NCI-H1694 treated with DMSO at 0.1 percent for 48 hours (cell line): ENCODE data around the gene APOF.
"Not testable (repeated sequence)": the region's sequence is repeated elsewhere in the genome, so short reads cannot be mapped to it uniquely, and the experiment has no call there.

ENCODE experiments used
- DNase-seq: peaks from one replicate; lab custom pipeline; 2025; lab: John Stamatoyannopoulos, UW

Gene APOF

DNA sequence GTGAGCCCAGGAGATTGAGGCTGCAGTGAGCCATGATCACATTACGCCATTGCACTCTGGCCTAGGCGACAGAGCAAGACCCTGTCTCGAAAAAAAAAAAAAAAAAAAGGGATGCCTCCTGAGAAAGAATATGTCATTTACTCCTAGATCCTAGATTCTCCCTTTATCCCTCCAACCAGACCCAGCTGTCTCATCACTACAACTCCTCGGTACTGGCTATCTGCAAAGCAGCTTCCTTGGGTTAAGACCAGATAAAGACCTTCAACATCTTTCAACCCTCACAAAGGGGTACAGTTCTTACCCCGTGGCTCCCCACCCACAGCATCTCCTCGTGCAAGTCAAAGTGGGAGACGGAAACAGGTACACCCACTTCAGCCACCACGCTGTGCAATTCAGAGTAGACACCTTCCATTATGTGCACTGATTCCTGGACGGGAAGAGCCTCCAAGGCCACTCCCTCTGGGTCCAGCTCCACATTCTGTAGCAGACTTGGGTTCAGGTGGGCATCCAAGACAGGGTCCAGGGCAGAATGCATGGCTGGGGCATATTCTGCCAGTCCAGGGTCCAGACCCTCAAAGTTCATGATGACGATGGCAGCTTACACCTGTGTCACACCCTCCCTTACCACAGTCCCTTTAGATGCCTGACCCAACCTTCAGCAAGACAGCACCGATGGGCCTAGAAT is 30.0 kb downstream of the APOF start:
- no peak for DNase-seq

DNA sequence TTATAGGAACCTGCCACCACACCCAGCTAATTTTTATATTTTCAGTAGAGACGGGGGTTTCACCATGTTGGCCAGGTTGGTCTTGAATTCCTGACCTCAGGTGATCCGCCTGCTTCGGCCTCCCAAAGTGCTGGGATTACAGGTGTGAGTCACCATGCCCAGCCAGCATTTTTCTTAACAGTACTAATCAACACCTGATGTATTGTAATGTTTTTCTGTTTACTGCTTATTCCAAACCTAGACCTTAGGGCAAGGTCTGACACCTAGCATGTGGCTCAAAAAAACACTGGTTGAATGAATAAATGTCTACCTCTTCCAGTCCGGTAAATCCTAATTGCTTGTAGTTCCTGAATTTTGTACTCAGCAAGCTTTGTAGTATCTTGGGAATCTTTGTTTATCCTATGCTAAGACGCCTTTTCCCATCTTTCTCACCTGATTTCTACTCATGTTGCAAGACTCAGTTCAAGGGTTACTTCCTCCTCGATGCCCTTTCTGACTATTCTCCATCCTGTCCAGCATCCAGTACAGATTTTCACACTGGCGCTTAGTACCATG is 31.6 kb downstream of the APOF start:
- DNase-seq: no peak

DNA sequence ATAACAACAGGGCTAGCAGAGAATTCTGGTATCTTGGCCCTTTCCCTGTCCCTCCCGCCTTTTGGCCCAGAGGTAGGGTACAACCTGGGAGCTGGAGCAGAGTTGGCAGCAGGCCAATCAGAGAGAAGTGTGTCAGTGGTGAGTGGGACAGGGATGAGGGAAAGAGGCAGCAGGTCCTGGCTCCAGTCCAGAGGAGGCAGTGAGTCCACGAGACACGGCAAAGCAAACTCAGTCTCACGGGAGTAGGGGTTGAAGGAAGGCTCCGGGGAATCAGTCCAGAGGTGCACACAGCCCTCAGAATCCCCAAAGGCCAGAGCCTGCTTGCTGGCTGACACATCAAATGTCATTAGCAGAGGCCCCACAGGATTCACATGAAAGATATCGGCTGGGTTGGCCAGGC is 36.1 kb downstream of the APOF start:
- no peak for DNase-seq

DNA sequence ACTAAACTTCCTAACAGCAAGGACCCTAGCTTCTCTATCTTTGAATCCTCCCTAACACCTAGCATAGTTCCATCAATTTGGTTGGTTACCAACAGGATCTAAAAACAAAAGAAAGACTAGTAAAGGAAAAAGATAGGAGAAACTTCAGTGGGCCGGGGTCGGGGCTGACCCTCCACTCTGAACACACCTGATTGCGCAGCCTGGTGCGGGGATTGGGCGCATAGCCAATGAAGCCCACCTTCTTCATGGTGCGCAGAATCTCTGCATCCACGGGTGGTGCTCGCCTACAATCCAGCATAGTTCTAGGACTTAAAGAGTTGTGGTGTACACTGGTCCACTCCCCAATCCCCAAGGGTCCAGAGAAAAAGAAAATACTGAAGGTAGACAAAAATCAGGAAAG is 36.5 kb downstream of the APOF start:
- DNase-seq: no peak

- DNase-seq: no peak
These were observed 38.5 kb downstream of the APOF start for GRCh38 chr12:56324206-56324605.

- DNase-seq: not testable (repeated sequence)
These were observed 41.0 kb downstream of the APOF start for GRCh38 chr12:56321610-56322009.

DNA sequence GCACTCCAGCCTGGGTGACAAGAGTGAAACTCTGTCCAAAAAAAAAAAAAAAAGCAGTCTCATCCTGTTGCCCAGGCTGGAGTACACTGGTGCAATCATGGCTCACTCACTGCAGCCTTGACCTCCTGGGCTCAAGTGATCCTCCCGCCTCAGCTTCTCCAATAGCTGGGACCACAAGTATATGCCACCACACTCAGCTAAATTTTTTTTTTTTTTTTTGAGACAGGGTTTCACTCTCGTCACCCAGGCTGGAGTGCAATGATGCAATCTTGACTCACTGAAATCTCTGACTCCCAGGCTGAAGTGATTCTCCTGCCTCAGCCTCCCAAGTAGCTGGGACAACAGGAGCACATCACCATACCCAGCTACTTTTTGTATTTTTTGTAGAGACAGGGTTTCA is 41.6 kb downstream of the APOF start:
- no peak for DNase-seq

GRCh38 chr12:56317675-56318074 is 45.0 kb downstream of the APOF start:
- no peak for DNase-seq

DNA sequence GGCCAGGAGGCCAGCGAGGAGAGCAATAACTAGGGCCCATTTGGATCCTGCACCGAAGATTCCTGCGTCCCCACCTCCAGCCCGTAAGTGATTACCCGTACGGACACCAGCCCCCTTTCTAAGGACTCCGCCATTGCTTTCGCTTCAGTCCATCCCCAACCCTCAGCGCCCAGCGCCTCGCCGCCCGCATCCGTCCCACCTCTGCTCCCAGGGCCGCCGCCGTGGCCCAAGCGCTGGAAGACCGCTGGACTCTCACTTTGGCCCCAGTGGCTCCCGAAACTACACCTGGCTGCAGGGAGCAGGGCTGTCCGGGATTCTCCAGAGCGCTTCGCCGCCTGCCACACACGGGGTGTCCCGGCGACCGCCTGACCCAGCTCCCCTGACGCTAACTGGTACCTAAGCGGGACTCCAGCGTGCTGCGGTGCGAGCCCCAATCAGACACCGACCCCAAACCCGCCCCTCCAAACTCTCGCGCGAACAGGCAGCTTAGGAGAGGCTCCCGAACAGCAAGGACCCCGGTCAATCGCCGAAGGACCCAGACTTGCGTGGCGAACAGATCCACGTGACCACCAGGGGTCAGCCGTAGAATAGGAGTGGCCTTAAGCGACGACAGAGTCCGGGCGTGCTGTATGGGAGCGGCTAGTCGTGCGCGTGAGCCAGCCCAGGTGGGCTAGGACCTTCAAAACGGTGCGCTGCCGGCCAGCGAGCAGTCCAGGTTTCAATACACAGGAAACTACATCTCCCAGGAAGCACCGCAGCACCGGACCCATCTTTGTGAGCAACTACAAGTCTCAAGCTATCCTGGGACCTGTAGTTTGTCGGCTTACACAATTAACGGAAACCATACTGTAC is 46.8 kb downstream of the APOF start, which contains the start of gene CNPY2:
Gene CNPY2 (minus strand): TSS at position 367 of the 852 bp plus-strand sequence. CDS start 771 bp downstream, outside the sequence.
- DNase-seq: peak; percentile 95

GRCh38 chr12:56315249-56315621 is 47.4 kb downstream of the APOF start:
- DNase-seq: no peak

- DNase-seq: no peak
These were observed 51.7 kb downstream of the APOF start for GRCh38 chr12:56311003-56311402.
